WTC11 (cell line): Measurements from ENCODE around the gene FOXO1. TPM values are rescaled to one million over a fixed set of nuclear protein-coding genes. Genes with fewer than 3 reads are reported as not detected.
A peak's percentile ranks its signal among the peaks of the same experiment; 100 is the strongest.

Experiments
- ATAC-seq: fragments of 200-7000 bp; cut with Tn5 transposase; 2 replicates; pipeline ENCODE4 v1.10.0; 2021; ENCODE audit warnings: mild to moderate bottlenecking, moderate library complexity
- CTCF ChIA-PET: fragments of 300-600 bp; sonication (Branson Sonifier 250); formaldehyde crosslinking; loops from one replicate; lab custom pipeline; 2021; ENCODE audit warnings: antibody characterized with exemption; lab: Charles Lee
- POLR2A ChIA-PET: fragments of 350-600 bp; sonication (Branson Sonifier 250); formaldehyde crosslinking; loops from one replicate; lab custom pipeline; 2021; ENCODE audit warnings: antibody characterized with exemption; lab: Charles Lee
- DNase-seq: peaks from one replicate; pipeline ENCODE4 v3.0.0; 2021; ENCODE audit warnings: low spot score
- H3K27ac Mint-ChIP-seq: 2 replicates; pipeline ENCODE4 v1.8.0; 2021; ENCODE audit warnings: mixed read lengths
- H3K27me3 Mint-ChIP-seq: 2 replicates; pipeline ENCODE4 v1.8.0; 2021; ENCODE audit warnings: low read depth, mild to moderate bottlenecking, moderate library complexity, mixed read lengths
- H3K36me3 Mint-ChIP-seq: 2 replicates; pipeline ENCODE4 v1.8.0; 2021; ENCODE audit warnings: mixed read lengths
- H3K4me1 Mint-ChIP-seq: 2 replicates; pipeline ENCODE4 v1.8.0; 2022; ENCODE audit warnings: mixed read lengths
- H3K4me3 Mint-ChIP-seq: 2 replicates; pipeline ENCODE4 v1.8.0; 2021; ENCODE audit warnings: mild to moderate bottlenecking, moderate library complexity, mixed read lengths
- H3K9me3 Mint-ChIP-seq: 2 replicates; pipeline ENCODE4 v1.8.0; 2021; ENCODE audit warnings: mixed read lengths
- AFF4 ChIP-seq: sonication (generic); formaldehyde crosslinking; IDR thresholded peaks from 2 replicates; pipeline ENCODE4 v1.8.1; 2023; ENCODE audit warnings: mild to moderate bottlenecking, missing genetic modification reagents, borderline replicate concordance
- ARID4B ChIP-seq: sonication (generic); formaldehyde crosslinking; IDR thresholded peaks from 2 replicates; pipeline ENCODE4 v1.8.0; 2023; ENCODE audit warnings: missing genetic modification reagents, mild to moderate bottlenecking, borderline replicate concordance
- CREB1 ChIP-seq: sonication (generic); formaldehyde crosslinking; IDR thresholded peaks from 2 replicates; pipeline ENCODE4 v1.8.0; 2023; ENCODE audit warnings: mild to moderate bottlenecking, missing genetic modification reagents
- ESRRA ChIP-seq: sonication (generic); formaldehyde crosslinking; IDR thresholded peaks from 2 replicates; pipeline ENCODE4 v1.8.1; 2022; ENCODE audit warnings: mild to moderate bottlenecking, missing genetic modification reagents, borderline replicate concordance
- FOXK1 ChIP-seq: sonication (generic); formaldehyde crosslinking; IDR thresholded peaks from 2 replicates; pipeline ENCODE4 v1.8.0; 2022; ENCODE audit warnings: mild to moderate bottlenecking, moderate library complexity, missing genetic modification reagents
- GABPB1 ChIP-seq: sonication (generic); formaldehyde crosslinking; IDR thresholded peaks from 2 replicates; pipeline ENCODE4 v1.8.1; 2023; ENCODE audit warnings: mild to moderate bottlenecking, missing genetic modification reagents
- GRHL2 ChIP-seq: fragments of 250-450 bp; sonication (Bioruptor Pico); IDR thresholded peaks from 2 replicates; pipeline ENCODE4 v1.8.0; 2022; ENCODE audit warnings: mild to moderate bottlenecking, moderate library complexity; ENCODE audit not compliant: insufficient replicate concordance, severe bottlenecking
- PRDM15 ChIP-seq: sonication (generic); formaldehyde crosslinking; IDR thresholded peaks from 2 replicates; pipeline ENCODE4 v1.8.0; 2022; ENCODE audit warnings: missing genetic modification reagents
- PREB ChIP-seq: sonication (generic); formaldehyde crosslinking; IDR thresholded peaks from 2 replicates; pipeline ENCODE4 v1.8.1; 2022; ENCODE audit warnings: mild to moderate bottlenecking, missing genetic modification reagents, moderate library complexity, borderline replicate concordance
- USF1 ChIP-seq: sonication (generic); formaldehyde crosslinking; IDR thresholded peaks from 2 replicates; pipeline ENCODE4 v1.8.0; 2022; ENCODE audit warnings: mild to moderate bottlenecking, missing genetic modification reagents
- ZNF121 ChIP-seq: sonication (generic); formaldehyde crosslinking; IDR thresholded peaks from 2 replicates; pipeline ENCODE4 v1.8.0; 2023; ENCODE audit warnings: missing genetic modification reagents
- ZNF138 ChIP-seq: sonication (generic); formaldehyde crosslinking; conservative IDR thresholded peaks from 2 replicates; pipeline ENCODE4 v1.8.1; 2022; ENCODE audit warnings: mild to moderate bottlenecking, moderate library complexity, missing genetic modification reagents
- ZNF263 ChIP-seq: sonication (generic); formaldehyde crosslinking; IDR thresholded peaks from 2 replicates; pipeline ENCODE4 v1.8.1; 2022; ENCODE audit warnings: low read depth, mild to moderate bottlenecking, moderate library complexity, missing genetic modification reagents
- ZNF425 ChIP-seq: fragments of 250-450 bp; sonication (Bioruptor Pico); conservative IDR thresholded peaks from 2 replicates; pipeline ENCODE4 v1.9.0; 2021; ENCODE audit warnings: mild to moderate bottlenecking
- ZSCAN18 ChIP-seq: fragments of 250-450 bp; sonication (Bioruptor Pico); IDR thresholded peaks from 2 replicates; pipeline ENCODE4 v2.1.2; 2022; ENCODE audit warnings: mild to moderate bottlenecking, moderate library complexity
- total RNA-seq: library from RNA; stranded (reverse); gene quantifications from 3 replicates; pipeline ENCODE4 v1.2.3, GENCODE V29; 2021

FOXO1 gene
- total RNA-seq, 1 experiment from 2014 or later = 37.9 TPM

GRCh38 chr13:40563350-40564125, 102.9 kb downstream of the FOXO1 start:
- Mint-ChIP-seq H3K4me3 (no peak overlapping the region), H3K9me3 (no peaks in the 10 kb centered on the region), H3K36me3 (peaks cover 24% of the 10 kb centered on the region), H3K27me3 (no peaks in the 10 kb centered on the region), H3K4me1 (peaks cover 61% of the 10 kb centered on the region), H3K27ac (peak overlapping the region; percentile 61; the same call in 1 of the 2 replicates)
- POLR2A ChIA-PET = interaction anchor here (0.7 kb wide), 1 partner anchor 14 kb away, joined by 3 read pairs; no protein-coding TSS in a partner anchor
- ATAC-seq (peak; percentile 7), DNase-seq (no peak)
- no peak for TF ChIP-seq ZNF263 (CRISPR knock-in tag)
- TF ChIP-seq GABPB1 (CRISPR knock-in tag) = peak; percentile 47; the same call in 1 of the 2 replicates
- TF ChIP-seq, all 79 proteins: peak for 1
- CTCF ChIA-PET = interaction anchor here (1.7 kb wide), 1 partner anchor 214 kb away, joined by 4 read pairs; no protein-coding TSS in a partner anchor

- DNase-seq (no peak), ATAC-seq (no peak)
- POLR2A ChIA-PET = no interaction called here
- no peaks in the 10 kb centered on the region for H3K27me3 Mint-ChIP-seq
- H3K27ac Mint-ChIP-seq = no peak overlapping the region
- no peak overlapping the region for H3K4me3 Mint-ChIP-seq
- H3K9me3 Mint-ChIP-seq = no peaks in the 10 kb centered on the region
- CTCF ChIA-PET = no interaction called here
- H3K36me3 Mint-ChIP-seq = peaks cover 25% of the 10 kb centered on the region
- H3K4me1 Mint-ChIP-seq = peaks cover 55% of the 10 kb centered on the region
- no peak for TF ChIP-seq ESRRA (CRISPR knock-in tag)
- TF ChIP-seq CREB1 (CRISPR knock-in tag) = no peak
- no peak for TF ChIP-seq ARID4B (CRISPR knock-in tag)
- no peak for TF ChIP-seq ZSCAN18 (CRISPR knock-in tag)
- no peak for TF ChIP-seq PRDM15 (CRISPR knock-in tag)
- TF ChIP-seq ZNF121 (CRISPR knock-in tag) = no peak
- TF ChIP-seq GRHL2 (CRISPR knock-in tag) = no peak
- no peak for TF ChIP-seq AFF4 (CRISPR knock-in tag)
- no peak for TF ChIP-seq USF1 (CRISPR knock-in tag)
- TF ChIP-seq FOXK1 (CRISPR knock-in tag) = no peak
- TF ChIP-seq ZNF138 (CRISPR knock-in tag) = no peak
- no peak for TF ChIP-seq PREB (CRISPR knock-in tag)
- TF ChIP-seq ZNF425 (CRISPR knock-in tag) = no peak
These were observed 103.5 kb downstream of the FOXO1 start for GRCh38 chr13:40562975-40563349.
